HL-60/S4 treated with retinoic acid at 250 ng/mL for 4 days and 3 days (cell line): ENCODE measurements around the gene PDE3A.
"Not testable (repeated sequence)": the region's sequence is repeated elsewhere in the genome, so short reads cannot be mapped to it uniquely, and the experiment has no call there.

Source experiments
- in situ Hi-C: fragments of 300-500 bp; cut with MboI; formaldehyde crosslinking; loops from 2 replicates; pipeline ENCODE4 v1.7.0; 2022; ENCODE audit warnings: low sequenced_read_pairs

The PDE3A gene

DNA sequence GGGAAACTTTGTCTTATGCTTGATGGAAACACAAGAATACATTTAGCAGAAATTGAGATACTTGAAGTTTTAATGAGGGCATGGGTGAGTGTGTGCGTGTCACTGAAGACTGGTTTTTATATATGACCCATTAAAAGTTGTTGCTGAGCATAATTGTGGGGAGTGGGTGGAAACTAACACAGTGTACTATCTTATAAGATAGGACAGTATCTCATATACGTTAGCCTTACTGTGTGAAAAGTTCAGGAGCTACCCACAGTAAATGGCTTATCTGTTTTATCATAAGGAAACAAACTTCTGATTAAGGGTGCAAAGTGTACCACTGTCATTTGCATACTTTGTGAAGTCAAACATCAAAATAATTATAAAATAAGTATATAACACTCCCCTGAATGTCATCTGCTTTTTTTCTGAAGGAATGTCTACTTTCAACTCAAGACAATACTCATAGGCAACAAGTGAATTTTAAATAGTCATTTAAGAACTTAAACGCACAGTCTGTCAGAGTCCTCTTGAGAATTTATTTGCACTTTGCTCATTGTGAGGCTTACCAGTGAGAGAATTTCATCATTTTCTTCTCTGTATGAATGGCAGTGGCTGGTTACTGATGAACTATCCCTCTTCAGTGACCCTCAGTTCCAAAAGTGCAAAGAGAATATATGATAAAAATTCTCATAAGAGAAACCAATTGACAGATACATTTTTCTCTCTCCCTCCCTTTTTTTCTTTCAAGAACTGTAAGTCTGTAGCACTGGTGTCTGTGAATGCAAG, 4.2 kb downstream of the PDE3A start:
- in situ Hi-C loops = no loop called here

DNA sequence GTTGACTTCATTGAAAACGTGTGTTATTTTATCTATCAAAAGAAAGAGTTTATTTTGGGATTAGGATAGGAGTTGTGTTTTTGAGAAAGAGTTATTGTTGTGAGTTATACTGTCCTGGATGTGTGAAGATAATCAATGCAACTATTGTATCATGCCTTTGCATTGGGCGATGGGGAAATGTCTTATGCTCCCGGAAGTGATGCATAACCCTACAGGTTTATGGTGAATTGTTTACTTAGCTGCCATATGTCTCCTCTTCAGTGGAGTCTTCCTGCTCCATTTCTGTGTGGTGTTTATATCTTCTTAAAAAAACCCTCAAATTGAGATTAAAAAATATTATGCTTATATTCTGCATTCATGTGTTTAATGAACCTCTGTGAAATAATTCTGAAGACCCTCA, 6.5 kb downstream of the PDE3A start:
- in situ Hi-C loops = no loop called here

DNA sequence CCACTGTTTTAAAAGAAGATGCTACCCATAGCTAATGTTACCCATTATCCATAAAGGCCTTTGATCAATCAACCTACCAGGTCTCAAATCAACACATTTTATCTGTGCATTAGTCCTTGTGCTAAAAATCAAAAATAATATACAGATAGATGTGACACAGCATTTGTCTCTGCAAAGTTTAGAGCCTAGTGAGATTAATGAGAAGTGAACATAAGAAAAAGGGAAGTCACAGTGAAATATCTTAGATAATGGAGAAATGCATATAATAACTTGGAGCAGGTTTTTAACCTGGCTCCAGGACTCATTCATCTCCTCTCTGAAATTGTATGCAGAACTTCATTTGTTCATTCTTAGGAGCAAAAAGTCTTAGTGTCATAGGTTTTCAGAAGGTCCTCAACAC, 7.2 kb downstream of the PDE3A start:
- in situ Hi-C loops = no loop called here

DNA sequence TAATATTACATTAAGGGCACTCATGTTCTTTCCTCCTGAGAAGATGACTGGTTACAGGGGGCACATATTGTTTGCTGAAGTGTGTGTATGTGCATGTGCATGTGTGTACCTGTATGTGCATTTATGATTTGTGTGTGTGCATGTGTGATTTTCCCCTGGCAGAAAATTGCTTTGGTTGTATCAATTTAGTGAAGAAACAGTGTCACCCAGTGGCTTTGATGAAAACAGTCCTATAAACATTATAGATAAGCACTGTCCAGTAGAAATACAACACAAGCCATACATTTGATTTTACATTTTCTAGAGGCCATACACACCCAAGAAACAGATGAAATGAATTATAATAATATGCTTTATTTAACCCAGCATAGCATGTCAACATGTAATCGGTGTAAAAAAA, 8.6 kb downstream of the PDE3A start:
- in situ Hi-C loops = no loop called here

DNA sequence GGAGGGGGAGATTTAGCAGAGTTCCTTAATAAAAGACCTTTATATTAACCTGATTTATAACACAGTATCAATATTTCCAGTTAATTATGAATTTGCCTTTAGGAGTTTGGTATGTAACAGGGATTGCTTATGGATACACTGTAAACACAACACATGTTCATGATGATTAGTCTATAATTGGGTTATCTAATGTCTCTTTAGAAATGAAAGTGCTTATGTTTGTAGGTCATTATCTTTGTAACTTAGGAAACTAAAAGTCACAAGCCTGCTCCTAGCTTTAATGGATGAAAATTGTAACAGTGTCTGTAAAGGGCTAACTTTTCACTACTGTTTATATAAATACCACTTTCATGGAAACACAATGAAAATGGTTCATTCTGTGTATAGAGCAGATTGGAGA, 9.4 kb downstream of the PDE3A start:
- in situ Hi-C loops = no loop called here

DNA sequence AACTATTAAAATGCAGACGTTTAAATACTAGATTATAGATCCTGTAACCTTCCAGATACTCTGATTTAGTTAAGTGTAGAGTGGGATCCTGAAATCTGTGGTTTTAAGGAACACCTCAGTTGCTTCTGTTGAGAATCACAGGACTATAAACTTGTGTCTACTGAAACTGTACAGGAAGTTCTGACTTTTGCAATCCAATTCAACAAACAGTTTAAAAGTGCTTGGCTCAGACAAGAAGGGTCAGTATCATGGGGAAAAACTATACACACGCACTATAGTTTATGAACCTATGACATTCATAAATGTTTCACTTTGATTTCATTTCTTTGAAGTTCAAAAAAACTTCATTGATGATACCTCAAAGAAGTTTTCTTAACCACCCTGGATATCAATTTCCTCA, 13.8 kb downstream of the PDE3A start:
- in situ Hi-C loops = no loop called here

DNA sequence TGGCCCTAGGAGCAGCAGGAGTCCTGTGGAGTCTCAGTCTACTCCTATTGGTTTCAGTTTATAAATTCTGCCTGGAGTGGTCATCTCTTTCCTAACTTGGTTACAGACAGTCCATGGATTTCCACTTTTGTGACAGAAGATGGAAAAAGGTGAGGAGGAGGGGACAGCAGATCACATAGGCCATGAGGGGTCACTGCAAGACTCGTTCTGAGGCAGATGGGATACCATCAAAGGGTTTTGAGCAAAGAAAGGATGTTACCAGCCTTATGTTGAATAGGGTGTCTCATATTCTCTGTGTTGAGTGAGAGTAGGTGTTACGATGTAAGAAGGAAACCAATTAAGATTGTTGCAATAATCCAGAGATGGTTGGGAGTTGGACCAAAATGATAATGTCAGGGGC, 15.3 kb downstream of the PDE3A start:
- in situ Hi-C loops = no loop called here

DNA sequence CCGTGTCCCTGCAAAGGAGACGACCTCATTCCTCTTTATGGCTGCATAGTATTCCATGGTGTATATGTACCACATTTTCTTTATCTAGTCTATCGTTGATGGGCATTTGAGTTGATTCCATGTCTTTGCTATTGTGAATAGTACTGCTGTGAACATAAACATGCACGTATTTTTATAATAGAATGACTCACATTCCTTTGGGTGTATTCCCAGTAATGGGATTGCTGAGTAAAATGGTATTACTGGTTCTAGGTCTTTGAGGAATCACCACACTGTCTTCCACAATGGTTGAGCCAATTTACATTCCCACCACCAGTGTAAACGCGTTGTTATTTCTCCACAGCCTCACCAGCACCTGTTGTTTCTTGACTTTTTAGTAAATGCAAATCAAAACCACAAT, 16.5 kb downstream of the PDE3A start:
- in situ Hi-C loops = not testable (repeated sequence)

DNA sequence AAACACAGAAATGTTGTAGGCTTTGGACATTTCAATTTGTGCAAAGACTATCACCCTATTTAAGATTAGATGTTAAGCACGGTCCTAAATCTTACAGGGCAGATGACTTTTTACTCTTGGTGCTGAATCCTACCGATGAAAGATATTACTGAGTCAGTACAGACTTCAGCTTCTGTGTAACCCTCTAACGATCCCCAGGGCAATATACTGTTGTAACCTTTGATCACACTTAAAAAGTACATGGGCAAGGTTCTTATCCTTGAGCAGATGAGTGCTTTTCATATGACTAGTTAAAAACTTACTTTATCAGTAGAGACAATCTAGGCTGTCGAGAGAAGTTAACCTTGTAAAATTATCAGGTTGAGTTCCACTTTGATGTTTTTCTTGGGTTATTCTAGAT, 22.5 kb downstream of the PDE3A start:
- in situ Hi-C loops = no loop called here

DNA sequence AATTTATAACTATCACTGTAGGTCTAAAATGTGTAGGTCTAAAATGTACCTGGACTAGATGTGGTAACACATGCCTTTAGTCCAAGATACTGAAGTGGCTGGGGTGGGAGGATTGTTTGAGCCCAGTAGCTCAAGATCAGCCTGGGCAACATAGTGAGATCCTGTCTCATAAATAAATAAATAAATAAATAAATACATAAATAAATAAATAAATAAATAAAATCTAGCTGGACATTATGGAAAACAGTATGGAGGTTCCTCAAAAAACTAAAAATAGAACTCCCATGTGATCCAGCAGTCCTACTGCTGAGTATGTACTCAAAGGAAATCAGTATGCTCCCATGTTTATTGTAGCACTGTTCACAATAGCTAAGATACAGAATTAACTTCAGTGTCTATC, 24.0 kb downstream of the PDE3A start:
- in situ Hi-C loops = no loop called here

DNA sequence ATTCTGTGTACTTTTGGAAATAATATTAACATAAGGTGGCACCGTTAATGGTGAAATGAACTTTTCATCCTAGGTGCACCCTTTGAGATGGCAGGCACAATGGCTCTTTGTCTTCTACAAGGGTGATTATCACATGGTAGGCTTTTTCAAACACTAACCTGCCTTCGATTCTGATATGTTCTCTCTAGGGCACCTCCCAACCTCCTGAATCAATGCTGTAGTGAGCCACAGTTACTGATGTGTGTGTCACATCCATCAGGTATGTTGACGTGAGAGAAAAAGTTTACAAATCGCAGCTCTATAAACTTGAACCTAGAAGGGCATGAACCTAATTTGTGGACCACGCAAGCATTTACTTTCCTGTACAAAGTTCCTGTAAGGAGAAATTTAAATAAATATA, 25.4 kb downstream of the PDE3A start:
- in situ Hi-C loops = no loop called here

DNA sequence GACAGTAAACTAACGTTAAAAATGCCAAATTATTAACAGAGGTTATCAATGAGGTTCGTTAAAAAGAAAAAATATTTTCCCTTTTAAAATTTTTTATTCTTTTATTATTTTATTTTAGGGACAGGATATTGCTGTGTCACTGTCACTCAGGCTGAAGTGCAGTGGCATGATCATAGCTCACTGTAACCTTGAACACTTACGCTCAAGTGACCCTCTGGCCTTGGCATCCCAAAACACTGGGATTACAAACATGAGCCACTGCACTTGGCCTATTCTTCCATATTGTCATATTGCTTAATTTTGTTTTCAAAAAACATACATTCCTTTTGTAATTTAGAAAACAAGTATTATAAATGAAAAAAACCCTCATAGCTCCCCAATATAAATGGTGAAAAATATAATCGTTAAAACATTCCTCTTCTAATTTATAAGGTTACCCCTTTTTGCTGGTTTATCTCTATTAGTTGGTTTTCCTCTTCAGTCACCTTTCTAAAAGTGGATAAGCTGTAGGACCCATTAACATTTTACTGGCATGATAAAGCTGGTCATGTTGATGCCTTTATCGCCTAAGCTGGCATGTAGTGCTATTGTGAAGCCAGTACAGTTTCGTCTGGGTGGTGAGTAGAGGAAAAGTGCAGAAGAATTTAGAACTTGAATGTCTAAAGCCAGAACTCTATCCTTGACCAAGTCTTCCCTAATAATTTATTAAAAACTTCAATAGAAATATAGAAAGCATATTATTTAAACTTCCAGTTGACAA, 27.6 kb downstream of the PDE3A start:
- in situ Hi-C loops = no loop called here

DNA sequence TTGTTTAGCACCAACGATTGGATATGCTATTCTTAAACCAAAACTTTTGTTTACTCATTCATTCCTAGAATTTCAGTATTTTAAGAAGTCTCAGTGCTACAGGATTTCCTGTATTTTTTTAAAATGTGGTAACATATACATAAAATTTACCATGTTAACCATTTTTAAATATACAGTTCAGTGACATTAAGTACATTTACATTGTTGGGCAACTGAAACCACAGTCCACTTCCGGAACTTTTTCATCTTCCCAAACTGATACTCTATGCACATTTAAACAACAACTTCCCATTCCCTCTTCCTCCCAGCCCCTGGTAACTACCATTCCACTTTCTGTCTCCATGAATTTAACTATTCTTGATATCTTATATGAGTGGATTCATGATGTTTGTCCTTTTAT, 30.3 kb downstream of the PDE3A start:
- in situ Hi-C loops = no loop called here

DNA sequence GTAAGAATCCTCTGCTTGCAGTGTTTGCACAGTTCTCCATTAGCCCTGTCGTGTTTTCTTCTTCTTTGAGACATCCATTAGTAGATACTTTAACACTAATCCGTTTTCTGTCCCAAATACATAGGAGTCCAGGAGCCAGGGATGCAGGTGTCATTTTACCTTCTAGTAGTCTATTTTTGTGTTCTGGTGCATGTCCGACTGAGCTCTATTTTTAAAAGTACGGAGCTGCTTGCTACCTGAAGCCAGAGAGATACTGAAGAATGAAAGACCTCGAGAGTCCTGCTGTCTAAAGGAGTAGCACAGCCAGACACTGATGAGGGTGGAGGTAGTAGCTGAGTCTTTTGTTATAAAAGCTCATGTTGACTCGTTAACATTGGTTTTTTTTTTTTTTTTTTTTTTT, 31.7 kb downstream of the PDE3A start:
- in situ Hi-C loops = no loop called here

DNA sequence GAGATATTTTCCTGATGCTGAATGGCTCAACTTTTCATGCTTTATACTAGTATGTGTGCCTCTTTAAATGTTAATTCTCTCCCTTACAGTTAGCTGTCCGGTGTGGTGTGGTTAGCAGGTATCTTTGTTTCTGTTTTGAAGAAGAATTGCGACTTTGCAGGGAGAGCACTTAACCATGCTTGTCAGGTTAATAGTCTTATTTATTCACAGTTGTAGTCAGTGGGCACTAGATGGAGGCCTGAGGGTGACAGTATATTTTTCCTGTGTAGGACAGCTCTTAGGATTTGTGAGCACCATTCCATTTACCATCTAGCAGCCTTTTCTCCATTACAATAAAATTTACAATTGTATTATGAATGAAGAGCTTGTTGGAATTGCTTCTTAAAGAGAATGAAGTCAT, 34.9 kb downstream of the PDE3A start:
- in situ Hi-C loops = no loop called here

DNA sequence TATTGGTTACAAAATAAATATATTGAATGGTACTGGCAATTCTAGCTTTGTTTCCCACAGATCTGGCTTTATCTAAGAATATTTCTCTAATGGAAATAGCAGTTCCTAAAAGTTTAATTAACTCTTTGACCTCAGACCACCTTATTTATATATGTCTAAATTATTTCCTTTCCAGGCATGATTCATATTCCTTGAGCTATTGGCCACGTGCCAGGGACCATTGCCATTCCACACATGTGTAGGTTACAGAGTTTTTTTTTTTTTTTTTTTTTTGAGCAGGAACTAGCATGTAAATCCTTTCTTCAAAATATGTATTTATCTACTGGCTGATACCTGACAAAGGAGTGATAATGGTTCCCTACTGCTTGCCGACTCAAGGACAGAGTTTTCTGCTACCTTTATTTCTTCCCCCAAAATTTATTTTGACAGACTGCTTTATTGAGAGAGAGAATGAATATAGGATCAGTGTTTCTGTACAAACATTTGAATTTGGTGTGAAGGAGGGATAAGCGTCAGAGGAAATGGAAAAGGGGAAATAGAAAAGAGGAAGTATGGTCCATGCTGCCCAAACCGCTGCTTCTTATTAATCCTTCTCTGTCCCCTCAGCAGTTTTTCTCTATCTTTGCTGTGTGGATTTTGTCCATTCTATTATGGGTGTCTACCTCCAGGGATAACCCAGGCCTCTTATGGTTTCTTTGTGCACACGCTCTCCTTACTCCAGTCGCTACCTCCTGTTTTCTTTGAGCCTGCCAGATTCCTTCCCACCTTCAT, 36.4 kb downstream of the PDE3A start:
- in situ Hi-C loops = no loop called here

DNA sequence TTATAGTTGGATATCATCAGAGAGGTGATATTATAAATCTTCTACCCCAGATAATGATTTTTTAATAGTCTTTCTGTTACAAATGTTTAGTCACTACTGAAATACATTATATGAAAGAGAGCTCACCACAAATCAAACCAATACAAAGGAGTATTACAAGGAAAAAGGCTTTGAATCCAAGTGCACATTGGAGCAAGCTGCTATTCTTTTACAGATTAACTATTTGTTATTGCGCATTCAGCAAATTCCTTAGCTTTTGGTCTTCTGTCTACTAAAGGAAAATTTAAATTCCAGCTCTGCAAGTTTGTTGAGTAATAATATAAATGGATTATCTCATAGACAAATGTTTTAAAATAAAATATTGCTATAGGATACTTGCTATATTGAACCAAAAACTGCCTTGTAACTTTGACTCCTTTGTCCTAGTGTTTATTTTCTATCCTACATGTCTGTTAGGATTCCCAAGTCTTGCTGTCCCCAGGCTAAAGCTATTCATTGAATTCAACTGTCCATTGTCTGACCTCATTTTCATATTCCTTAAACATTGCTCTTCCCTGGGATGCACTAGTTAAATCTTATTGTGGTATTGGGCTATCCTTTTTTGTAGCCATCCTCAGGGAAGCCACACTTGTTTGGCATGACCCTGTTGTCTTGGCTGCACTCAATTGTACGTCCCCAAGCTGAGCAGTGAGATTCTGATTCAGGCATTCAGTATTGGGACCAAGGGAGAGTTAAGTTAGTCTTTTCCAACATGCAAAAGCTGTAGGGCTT, 41.5 kb downstream of the PDE3A start:
- in situ Hi-C loops = no loop called here

DNA sequence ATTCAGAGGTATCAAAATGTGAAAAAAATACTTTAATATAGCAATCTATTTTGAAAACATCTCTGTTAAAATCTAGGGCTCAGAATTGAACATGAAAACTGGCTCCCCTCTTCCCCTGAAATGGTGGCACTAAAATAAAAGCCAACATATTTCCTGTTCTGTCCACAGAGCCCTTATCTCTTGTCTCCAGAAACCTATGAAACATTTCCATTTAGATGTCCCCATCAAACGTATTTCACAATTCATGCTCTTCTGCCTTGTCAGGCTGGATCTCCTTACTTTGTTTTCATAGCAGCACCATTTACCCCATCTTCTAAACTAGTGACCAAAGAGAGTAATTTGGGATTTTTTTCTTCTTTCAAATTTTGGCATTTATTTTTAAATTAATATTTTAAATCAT, 42.4 kb downstream of the PDE3A start:
- in situ Hi-C loops = no loop called here

DNA sequence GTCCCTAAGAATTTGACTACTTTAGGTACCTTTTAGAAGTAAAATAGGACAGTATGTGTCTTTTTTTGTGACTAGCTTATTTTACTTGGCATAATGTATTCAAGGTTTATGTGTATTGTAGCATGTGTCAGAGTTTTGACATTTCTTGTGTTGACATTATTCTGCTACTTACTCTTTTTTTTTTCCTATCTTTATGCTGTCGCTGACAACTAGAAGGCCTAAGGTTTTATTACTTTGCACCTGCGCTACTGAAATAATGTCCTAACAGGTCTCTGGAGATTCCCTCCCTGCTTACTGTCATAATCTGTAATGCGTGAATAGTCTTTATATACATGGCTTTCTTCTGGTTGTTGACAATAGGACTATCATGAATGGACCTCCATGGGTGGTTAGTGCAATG, 43.0 kb downstream of the PDE3A start:
- in situ Hi-C loops = no loop called here

DNA sequence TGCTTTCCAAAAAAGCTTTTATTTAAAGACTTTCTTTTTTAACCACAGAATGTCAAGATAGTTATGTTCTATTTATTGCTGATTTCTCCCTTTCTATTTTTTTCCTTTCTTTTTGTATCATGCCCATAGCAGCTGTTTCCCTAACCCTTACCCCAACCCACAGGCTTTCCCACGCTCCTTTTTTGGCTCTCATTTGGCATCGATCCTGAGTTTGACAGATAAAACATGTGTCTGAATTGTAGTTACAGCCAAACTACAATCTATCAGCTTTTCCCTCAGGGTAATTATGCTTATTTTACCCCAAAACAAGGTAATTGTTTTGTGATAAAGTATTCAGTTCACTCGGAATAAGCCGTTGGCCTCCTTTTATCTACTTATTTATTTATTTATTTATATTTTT, 46.7 kb downstream of the PDE3A start:
- in situ Hi-C loops = no loop called here

DNA sequence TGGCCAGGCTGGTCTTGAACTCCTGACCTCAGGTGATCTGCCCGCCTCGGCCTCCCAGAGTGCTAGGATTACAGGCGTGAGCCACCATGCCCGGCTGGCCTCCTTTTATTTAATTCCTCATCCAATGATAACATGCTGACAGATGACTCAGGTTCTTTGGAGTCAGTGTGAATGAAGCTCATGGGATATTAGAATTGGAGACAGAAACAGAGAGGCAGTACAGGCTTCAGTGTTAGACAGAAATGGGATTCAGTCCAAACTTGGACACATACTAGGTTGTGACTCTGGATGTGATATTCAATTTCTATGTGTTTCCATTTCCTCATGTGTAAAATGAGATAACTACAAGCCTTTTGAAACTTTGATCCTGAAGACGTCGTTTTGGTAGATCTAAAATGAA, 47.3 kb downstream of the PDE3A start:
- in situ Hi-C loops = no loop called here
